Measurements from ENCODE around the gene ZNF277. TPM values are rescaled to one million over a fixed set of nuclear protein-coding genes. Genes with fewer than 3 reads are reported as not detected.
A peak's percentile ranks its signal among the peaks of the same experiment; 100 is the strongest.

The ZNF277 gene
- total and polyA plus RNA-seq, 10 of the 15 experiments (the other 5 are each of a cell fraction or from before 2014, with no cell fraction given): 10.6 to 33.9 (median 22.0) TPM

- no peaks in the 10 kb centered on the region for H3K36me3 ChIP-seq (ENCODE audit: control insufficient read depth in 2 of 2, insufficient read depth in 2 of 2, low read length in 1 of 2)
- intact Hi-C loops (cut with micrococcal nuclease; ENCODE audit: unreplicated experiment) (no loop called here), in situ Hi-C loops (cut with MboI) (no loop called here)
- 96% methylated on average over 3 of the region's 3 CpGs for WGBS (ENCODE audit: insufficient coverage, insufficient replicate concordance, low lambda C conversion rate, missing lambda C conversion rate)
- ChIA-PET CTCF (interaction anchor here (0.5 to 1.7 kb wide), 2 partner anchors 186 to 223 kb away, joined by 3 read pairs; no protein-coding TSS in a partner anchor), POLR2A (interaction anchor here (0.6 to 1.5 kb wide), 2 partner anchors 18 to 27 kb away, joined by 4 read pairs; no protein-coding TSS in a partner anchor), SMC1A (ENCODE audit: uncharacterized antibody, unreplicated experiment) (no interaction called here), RAD21 (ENCODE audit: unreplicated experiment) (no interaction called here)
- H3K79me2 ChIP-seq (ENCODE audit: control insufficient read depth, insufficient read depth, low read length): no peaks in the 10 kb centered on the region
- H3K9me3 ChIP-seq (replicated peaks; ENCODE audit: control insufficient read depth, insufficient read depth, low read length): no peaks in the 10 kb centered on the region; the same call in 2 of the 3 replicates
- ATAC-seq (no peak), FAIRE-seq (peak; percentile 31), DNase-seq (ENCODE audit: low read depth, low spot score) (no peak)
- no peaks in the 10 kb centered on the region; the same call in 1 of the 2 replicates for H3K4me1 ChIP-seq (ENCODE audit: control insufficient read depth, insufficient read depth, low read length)
- no peak overlapping the region for H3K4me2 ChIP-seq (ENCODE audit: control insufficient read depth, insufficient read depth)
- H3K27ac ChIP-seq (ENCODE audit: control insufficient read depth, insufficient read depth): no peak overlapping the region
- H2AFZ ChIP-seq (ENCODE audit: control insufficient read depth, low read depth, low read length): no peak overlapping the region
- H3K4me3 ChIP-seq: no peak overlapping the region
- no TSS peak for BruUV-seq (replicated peaks)
- H3K27me3 ChIP-seq (replicated peaks in 1 of 2; ENCODE audit: control insufficient read depth in 2 of 2, insufficient read depth in 2 of 2, low read length in 1 of 2): no peaks in the 10 kb centered on the region
- H3K9ac ChIP-seq (ENCODE audit: control insufficient read depth, insufficient read depth, low read length): no peak overlapping the region
- no peaks in the 10 kb centered on the region for H4K20me1 ChIP-seq (ENCODE audit: control insufficient read depth, insufficient read depth)
- TF ChIP-seq FOXK2 (IDR thresholded peaks at IDR 0.05) (no peak), ZNF592 (IDR thresholded peaks at IDR 0.05) (no peak), ATF3 (IDR thresholded peaks at IDR 0.05; ENCODE audit: borderline replicate concordance, extremely low read depth, low read depth, low read length) (no peak), POLR2A (IDR thresholded peaks at IDR 0.05; ENCODE audit: low read depth, low read length) (no peak), ATF2 (IDR thresholded peaks at IDR 0.05; ENCODE audit: low read length) (no peak), ZNF622 (IDR thresholded peaks at IDR 0.05) (no peak), SP1 (IDR thresholded peaks at IDR 0.05; ENCODE audit: low read depth, low read length) (no peak), REST (IDR thresholded peaks at IDR 0.05; ENCODE audit: low read depth, low read length) (no peak), MYB (IDR thresholded peaks at IDR 0.05; ENCODE audit: borderline replicate concordance, low read depth, low read length) (no peak), POLR2AphosphoS2 (IDR thresholded peaks at IDR 0.05; ENCODE audit: low read depth, low read length) (no peak), ZBTB33 (IDR thresholded peaks at IDR 0.05) (no peak)
These were observed 59.6 kb downstream of the ZNF277 start for GRCh38 chr7:112266141-112266540.
